Heart left ventricle (tissue), 16 donors: ENCODE data around the gene UNC80. TPM values are rescaled to one million over a fixed set of nuclear protein-coding genes. Genes with fewer than 3 reads are reported as not detected.

ENCODE experiments used
- ATAC-seq, 4 donors: fragments of 200-7000 bp; cut with Tn5 transposase; one replicate each; pipeline ENCODE4 v1.9.1; 2020 to 2022; ENCODE audit warnings: moderate library complexity in 4 of 4, mild to moderate bottlenecking in 3 of 4, moderate number of reproducible peaks in 1 of 4
- DNase-seq, 5 donors: peaks; one replicate each; pipeline ENCODE4 v3.0.0-alpha.2; 2020
- H3K27ac ChIP-seq, 12 donors: fragments of 200-600 bp; sonication (generic) in 4 of 12; one replicate each; pipeline versions ENCODE4 v1.5.0 to v1.8.0; 2016 to 2022; ENCODE audit warnings: mild to moderate bottlenecking in 2 of 12
- H3K27me3 ChIP-seq, 9 donors: fragments of 200-600 bp; sonication (generic) in 2 of 9; one replicate each; pipeline versions ENCODE4 v1.5.1 to v1.8.0; 2016 to 2022; ENCODE audit warnings: mild to moderate bottlenecking in 3 of 9
- H3K36me3 ChIP-seq, 9 donors: fragments of 200-600 bp; sonication (generic) in 2 of 9; one replicate each; pipeline versions ENCODE4 v1.5.0 to v1.8.0; 2018 to 2022; ENCODE audit warnings: mild to moderate bottlenecking in 2 of 9
- H3K4me1 ChIP-seq, 12 donors: fragments of 200-600 bp; sonication (generic) in 4 of 12; one replicate each; pipeline versions ENCODE4 v1.5.0 to v1.8.0; 2016 to 2022; ENCODE audit warnings: mild to moderate bottlenecking in 3 of 12
- H3K4me3 ChIP-seq, 12 donors: fragments of 200-600 bp; sonication (generic) in 4 of 12; one replicate each; pipeline versions ENCODE4 v1.5.0 to v1.8.0; 2017 to 2022; ENCODE audit warnings: mild to moderate bottlenecking in 9 of 12, moderate library complexity in 4 of 12
- H3K9me3 ChIP-seq, 12 donors: fragments of 200-600 bp; sonication (generic) in 4 of 12; one replicate each; pipeline versions ENCODE4 v1.5.0 to v1.8.0; 2016 to 2022; ENCODE audit warnings: mild to moderate bottlenecking in 1 of 12
- CTCF ChIP-seq, 12 donors: fragments of 200-600 bp; sonication (generic) in 4 of 12; IDR thresholded peaks; one replicate each; pipeline versions ENCODE4 v1.5.0 to v1.8.0; 2018 to 2022; ENCODE audit warnings: antibody characterized with exemption in 12 of 12, mild to moderate bottlenecking in 5 of 12
- POLR2A ChIP-seq, 2 donors: fragments of 450-650 bp; IDR thresholded peaks; one replicate each; pipeline ENCODE4 v1.6.1; 2017; ENCODE audit warnings: antibody characterized with exemption in 2 of 2, mild to moderate bottlenecking in 2 of 2, moderate library complexity in 2 of 2
- WGBS, 4 donors: extraction: QIAGEN DNeasy Blood & Tissue Kit in 2 of 4; methylation state at CpG; one replicate each; pipeline versions ENCODE4 v1.1.5 to v1.1.7; 2013 to 2018; 5-methylcytosine and 5-hydroxymethylcytosine counted together
- intact Hi-C, 10 donors: fragments of 100-400 bp; cut with DNase I; formaldehyde crosslinking; loops; one replicate each; pipeline versions ENCODE4 v1.11.1 to v1.14.2; 2022
- polyA plus RNA-seq, 2 donors: library from polyadenylated mRNA; stranded (reverse); fragments of 200-250 nt; gene quantifications; one replicate each; pipeline ENCODE4 v1.2.3, GENCODE V29; 2013
- total RNA-seq, 9 donors: library from RNA; depleted of rRNA in 2 of 9; stranded (reverse); fragments of >200 nt in 2 of 9; fragmentation: NEBNext Ultra II Directional in 3 of 9; extraction: Animal tissue kit (Norgen Biotek cat#: 25700) in 3 of 9; gene quantifications; one replicate each; pipeline versions ENCODE4 v1.1.0 to v1.2.4, GENCODE V29; 2016 to 2023
- donor health status: ischemic (EF 13 %, LVEDD 7.1; RV severe dilation, severe dysfunction).
- donor health status: healthy with polysubstance abuse.
- donor health status: DM: no; HTN: yes; CAD: no.
- donor health status: DM: no; HTN: no; CAD: no.
- donor health status: ischemic (EF 25% LVEDD 6.9; RV normal size, moderate dysfunction).
- donor health status: ischemic (EF 25% LVEDD 5.7; RV mildly dilated, moderate dysfunction).
- donor health status: healthy.
- donor health status: DM: yes; HTN: yes; CAD: no.
- donor health status: ischemic (EF 35%, LVEDD 5.7; RV mildly dilated, moderate dysfunction).
- donor health status: nonischemic (EF 11% LVEDD 7.7; RV severe dilation, severe dysfunction).
- donor health status: DM: yes; HTN: yes; CAD: no.
- donor health status: PGD.
- donor health status: ischemic (EF 29% LVEDD 5.4; RV normal size, mild dysfunction).
- donor health status: nonischemic (EF 23%, LVEDD 6.1; RV moderate dilation, normal function).

Gene UNC80
- total and polyA plus RNA-seq, 11 donors = 0.04 to 1.4 (median 0.36) TPM; not detected in 6

- Histone ChIP-seq H3K9me3 (no peaks in the 10 kb centered on the region), H3K4me3 (no peak overlapping the region), H3K27ac (no peak overlapping the region), H3K36me3 (no peaks in the 10 kb centered on the region), H3K27me3 (no peaks in the 10 kb centered on the region), H3K4me1 (no peaks in the 10 kb centered on the region)
- intact Hi-C loops = no loop called here
- no peak for TF ChIP-seq CTCF (IDR thresholded peaks at IDR 0.05)
- no peak for TF ChIP-seq POLR2A (IDR thresholded peaks at IDR 0.05)
- no peak for ATAC-seq
- no peak for DNase-seq
- 58 to 67% (median 59%) methylated on average over 6 of the region's 6 CpGs for WGBS, 4 donors
Measured at GRCh38 chr2:209940936-209941335, 169.3 kb downstream of the UNC80 start.

- intact Hi-C loops = no loop called here
- no peaks in the 10 kb centered on the region for H3K27me3 ChIP-seq
- no peak overlapping the region for H3K27ac ChIP-seq
- no peak overlapping the region for H3K4me3 ChIP-seq
- no peaks in the 10 kb centered on the region for H3K9me3 ChIP-seq
- DNase-seq (no peak), ATAC-seq (no peak)
- WGBS, 4 donors = 86 to 87% (median 86%) methylated on average over 2 of the region's 2 CpGs
- TF ChIP-seq POLR2A (IDR thresholded peaks at IDR 0.05) = no peak
- no peak for TF ChIP-seq CTCF (IDR thresholded peaks at IDR 0.05)
- H3K36me3 ChIP-seq = no peaks in the 10 kb centered on the region
- no peaks in the 10 kb centered on the region for H3K4me1 ChIP-seq
Measured at GRCh38 chr2:209942426-209942825, 170.8 kb downstream of the UNC80 start.

GRCh38 chr2:209942936-209943605, 171.4 kb downstream of the UNC80 start:
- Histone ChIP-seq H3K36me3 (no peaks in the 10 kb centered on the region), H3K27ac (no peak overlapping the region), H3K27me3 (no peaks in the 10 kb centered on the region), H3K9me3 (no peaks in the 10 kb centered on the region), H3K4me3 (no peak overlapping the region), H3K4me1 (no peaks in the 10 kb centered on the region)
- intact Hi-C loops = no loop called here
- TF ChIP-seq CTCF (IDR thresholded peaks at IDR 0.05) (no peak), POLR2A (IDR thresholded peaks at IDR 0.05) (no peak)
- ATAC-seq (no peak), DNase-seq (no peak)
- 36 to 45% (median 40%) methylated on average over 5 of the region's 5 CpGs for WGBS, 4 donors

- TF ChIP-seq CTCF (IDR thresholded peaks at IDR 0.05) = no peak
- no peak for TF ChIP-seq POLR2A (IDR thresholded peaks at IDR 0.05)
- no peak overlapping the region for H3K4me3 ChIP-seq
- no peak overlapping the region for H3K27ac ChIP-seq
- ATAC-seq (no peak), DNase-seq (no peak)
- H3K4me1 ChIP-seq = no peaks in the 10 kb centered on the region
- H3K27me3 ChIP-seq = no peaks in the 10 kb centered on the region
- no peaks in the 10 kb centered on the region for H3K9me3 ChIP-seq
- intact Hi-C loops = no loop called here
- no peaks in the 10 kb centered on the region for H3K36me3 ChIP-seq
Measured at GRCh38 chr2:209943776-209944175, 172.1 kb downstream of the UNC80 start.
